Vagina (tissue), 2 donors: Measurements from ENCODE around the gene FCRL2. TPM values are rescaled to one million over a fixed set of nuclear protein-coding genes. Genes with fewer than 3 reads are reported as not detected.

Source experiments
- DNase-seq, 2 donors: peaks; one replicate each; pipeline ENCODE4 v3.0.0-alpha.2; 2017; ENCODE audit errors: extremely low spot score in 2 of 2
- H3K27ac ChIP-seq: fragments of 200-600 bp; sonication (generic); one replicate; pipeline ENCODE4 v1.5.1; 2019
- H3K27me3 ChIP-seq: fragments of 200-600 bp; sonication (generic); one replicate; pipeline ENCODE4 v1.5.1; 2019
- H3K36me3 ChIP-seq, 2 donors: fragments of 200-600 bp; sonication (generic); one replicate each; pipeline ENCODE4 v1.5.1; 2017 to 2019
- H3K4me1 ChIP-seq: fragments of 200-600 bp; sonication (generic); one replicate; pipeline ENCODE4 v1.5.1; 2019
- H3K4me3 ChIP-seq, 2 donors: fragments of 200-600 bp; sonication (generic); 1 replicate in 1 of 2; 2 replicates in 1 of 2; pipeline ENCODE4 v1.5.1; 2016 to 2019
- H3K9me3 ChIP-seq: fragments of 200-600 bp; sonication (generic); one replicate; pipeline ENCODE4 v1.5.1; 2019
- POLR2A ChIP-seq, 2 donors: fragments of 450-650 bp; IDR thresholded peaks; one replicate each; pipeline ENCODE4 v1.6.1; 2017; ENCODE audit warnings: antibody characterized with exemption in 2 of 2, mild to moderate bottlenecking in 2 of 2, moderate library complexity in 2 of 2
- POLR2AphosphoS5 ChIP-seq, 2 donors: sonication (generic); formaldehyde crosslinking; IDR thresholded peaks; one replicate each; pipeline ENCODE4 v1.9.0; 2017; ENCODE audit warnings: antibody characterized with exemption in 2 of 2, mild to moderate bottlenecking in 2 of 2, low read depth in 1 of 2; ENCODE audit not compliant: insufficient read depth in 1 of 2
- intact Hi-C: fragments of 100-400 bp; cut with DNase I; formaldehyde crosslinking; loops from one replicate; pipeline ENCODE4 v1.15.1; 2023
- total RNA-seq: library from RNA; depleted of rRNA; stranded (reverse); fragments of >200 nt; gene quantifications from one replicate; pipeline ENCODE4 v1.2.3, GENCODE V29; 2016
- TF ChIP-seq, protein P1 (sequence below), 3 experiments: fragments of 450-650 bp in 2 of 3; fragments of 200-600 bp in 1 of 3; sonication (generic) in 1 of 3; IDR thresholded peaks; one replicate each; pipeline ENCODE4 v1.5.1; 2017 to 2019; ENCODE audit warnings: antibody characterized with exemption in 3 of 3, mild to moderate bottlenecking in 2 of 3, moderate library complexity in 2 of 3

The FCRL2 gene
- total RNA-seq, 1 donor from 2014 or later, result not detected

DNA sequence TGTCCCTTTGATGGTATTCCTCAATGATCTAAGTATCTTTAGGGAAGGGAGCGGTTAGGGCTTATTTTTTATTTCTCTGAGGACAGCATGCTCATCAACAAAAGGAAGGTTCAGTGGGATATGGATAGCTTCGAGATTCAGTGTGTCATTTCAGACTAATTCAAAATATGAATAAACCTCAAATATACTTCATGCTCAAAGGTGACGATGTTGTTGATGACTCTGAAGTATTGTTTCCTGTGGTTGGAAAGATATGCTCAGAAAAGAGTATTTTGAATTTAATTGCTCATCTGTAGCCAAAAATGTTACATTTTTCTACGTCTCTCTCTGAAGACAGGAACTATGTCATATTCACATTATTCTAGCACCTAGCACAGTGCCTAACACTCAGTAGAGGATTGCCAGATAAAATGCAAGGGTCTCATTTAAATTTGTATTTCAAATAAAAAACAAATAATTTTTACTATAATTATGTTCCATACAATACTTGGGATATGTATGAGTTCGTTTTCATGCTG is 74.6 kb downstream of the FCRL2 start:
- intact Hi-C loops, result no loop called here
- no peaks in the 10 kb centered on the region for H3K9me3 ChIP-seq
- no peaks in the 10 kb centered on the region for H3K4me1 ChIP-seq
- no peak for TF ChIP-seq POLR2AphosphoS5 (IDR thresholded peaks at IDR 0.05; ENCODE audit: insufficient read depth in 1 of 2, low read depth in 1 of 2)
- no peak for TF ChIP-seq POLR2A (IDR thresholded peaks at IDR 0.05)
- TF ChIP-seq, protein P1, sequence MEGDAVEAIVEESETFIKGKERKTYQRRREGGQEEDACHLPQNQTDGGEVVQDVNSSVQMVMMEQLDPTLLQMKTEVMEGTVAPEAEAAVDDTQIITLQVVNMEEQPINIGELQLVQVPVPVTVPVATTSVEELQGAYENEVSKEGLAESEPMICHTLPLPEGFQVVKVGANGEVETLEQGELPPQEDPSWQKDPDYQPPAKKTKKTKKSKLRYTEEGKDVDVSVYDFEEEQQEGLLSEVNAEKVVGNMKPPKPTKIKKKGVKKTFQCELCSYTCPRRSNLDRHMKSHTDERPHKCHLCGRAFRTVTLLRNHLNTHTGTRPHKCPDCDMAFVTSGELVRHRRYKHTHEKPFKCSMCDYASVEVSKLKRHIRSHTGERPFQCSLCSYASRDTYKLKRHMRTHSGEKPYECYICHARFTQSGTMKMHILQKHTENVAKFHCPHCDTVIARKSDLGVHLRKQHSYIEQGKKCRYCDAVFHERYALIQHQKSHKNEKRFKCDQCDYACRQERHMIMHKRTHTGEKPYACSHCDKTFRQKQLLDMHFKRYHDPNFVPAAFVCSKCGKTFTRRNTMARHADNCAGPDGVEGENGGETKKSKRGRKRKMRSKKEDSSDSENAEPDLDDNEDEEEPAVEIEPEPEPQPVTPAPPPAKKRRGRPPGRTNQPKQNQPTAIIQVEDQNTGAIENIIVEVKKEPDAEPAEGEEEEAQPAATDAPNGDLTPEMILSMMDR (IDR thresholded peaks at IDR 0.05), result no peak
- no peak overlapping the region for H3K27ac ChIP-seq
- H3K36me3 ChIP-seq, result no peaks in the 10 kb centered on the region
- H3K4me3 ChIP-seq, result no peak overlapping the region
- DNase-seq, result no peak
- no peaks in the 10 kb centered on the region for H3K27me3 ChIP-seq

DNA sequence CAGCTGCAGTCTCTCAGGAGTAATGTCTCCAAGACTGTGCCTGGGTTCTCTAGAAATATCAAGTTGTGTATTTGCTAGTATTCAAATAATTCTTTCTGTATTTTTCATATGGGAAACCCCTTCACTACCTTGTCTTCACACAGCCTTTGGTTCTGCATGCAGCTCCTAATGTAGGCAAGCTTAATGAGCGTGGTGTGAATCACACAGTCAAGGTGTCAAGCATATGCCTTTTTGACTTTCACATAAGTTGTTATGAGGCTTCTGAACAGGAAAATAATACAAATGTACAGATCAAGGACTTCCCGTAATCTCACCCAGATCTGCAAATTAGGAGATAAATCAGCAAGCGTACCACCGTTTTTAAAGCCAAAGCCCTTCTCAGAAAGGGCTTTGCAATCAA is 76.2 kb downstream of the FCRL2 start, which contains the start of gene FCRL3:
Gene FCRL3, minus strand, starts transcription at position 38 of the 400 bp plus-strand sequence. CDS start 280 bp downstream, outside the sequence.
- Histone ChIP-seq H3K4me1 (no peaks in the 10 kb centered on the region), H3K27ac (no peak within 1 kb of the TSS), H3K4me3 (no peak within 1 kb of the TSS), H3K36me3 (no peaks in the 10 kb centered on the region), H3K9me3 (no peaks in the 10 kb centered on the region), H3K27me3 (no peaks in the 10 kb centered on the region)
- intact Hi-C loops, result no loop called here
- DNase-seq, result no peak
- no peak for TF ChIP-seq POLR2AphosphoS5 (IDR thresholded peaks at IDR 0.05; ENCODE audit: insufficient read depth in 1 of 2, low read depth in 1 of 2)
- no peak for TF ChIP-seq POLR2A (IDR thresholded peaks at IDR 0.05)
- TF ChIP-seq, protein P1 (IDR thresholded peaks at IDR 0.05), result no peak

DNA sequence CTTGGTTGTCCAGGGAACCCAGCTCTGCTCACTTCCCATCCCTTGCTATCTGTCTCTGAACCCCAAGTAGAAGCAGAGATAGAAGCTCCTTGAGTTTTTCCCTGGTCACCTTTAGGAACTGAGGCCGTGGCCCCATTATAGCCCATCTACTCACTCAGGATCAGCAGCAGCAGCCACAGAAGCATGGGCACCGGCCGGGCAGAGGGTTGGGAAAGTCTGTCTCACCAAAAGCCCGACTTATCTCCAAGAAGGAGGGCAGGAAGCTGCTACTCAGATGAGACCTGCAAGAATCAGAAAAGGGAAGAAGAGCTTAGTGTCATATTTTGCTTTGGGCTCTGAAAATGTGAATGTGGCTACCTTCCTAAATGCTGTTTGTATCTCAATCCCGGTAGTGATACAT is 76.6 kb downstream of the FCRL2 start:
- Histone ChIP-seq H3K4me1 (no peaks in the 10 kb centered on the region), H3K36me3 (no peaks in the 10 kb centered on the region), H3K27me3 (no peaks in the 10 kb centered on the region), H3K9me3 (no peaks in the 10 kb centered on the region), H3K4me3 (no peak overlapping the region), H3K27ac (no peak overlapping the region)
- no peak for DNase-seq
- intact Hi-C loops, result no loop called here
- TF ChIP-seq POLR2A (IDR thresholded peaks at IDR 0.05), result no peak
- no peak for TF ChIP-seq POLR2AphosphoS5 (IDR thresholded peaks at IDR 0.05; ENCODE audit: insufficient read depth in 1 of 2, low read depth in 1 of 2)
- TF ChIP-seq, protein P1 (IDR thresholded peaks at IDR 0.05), result no peak

DNA sequence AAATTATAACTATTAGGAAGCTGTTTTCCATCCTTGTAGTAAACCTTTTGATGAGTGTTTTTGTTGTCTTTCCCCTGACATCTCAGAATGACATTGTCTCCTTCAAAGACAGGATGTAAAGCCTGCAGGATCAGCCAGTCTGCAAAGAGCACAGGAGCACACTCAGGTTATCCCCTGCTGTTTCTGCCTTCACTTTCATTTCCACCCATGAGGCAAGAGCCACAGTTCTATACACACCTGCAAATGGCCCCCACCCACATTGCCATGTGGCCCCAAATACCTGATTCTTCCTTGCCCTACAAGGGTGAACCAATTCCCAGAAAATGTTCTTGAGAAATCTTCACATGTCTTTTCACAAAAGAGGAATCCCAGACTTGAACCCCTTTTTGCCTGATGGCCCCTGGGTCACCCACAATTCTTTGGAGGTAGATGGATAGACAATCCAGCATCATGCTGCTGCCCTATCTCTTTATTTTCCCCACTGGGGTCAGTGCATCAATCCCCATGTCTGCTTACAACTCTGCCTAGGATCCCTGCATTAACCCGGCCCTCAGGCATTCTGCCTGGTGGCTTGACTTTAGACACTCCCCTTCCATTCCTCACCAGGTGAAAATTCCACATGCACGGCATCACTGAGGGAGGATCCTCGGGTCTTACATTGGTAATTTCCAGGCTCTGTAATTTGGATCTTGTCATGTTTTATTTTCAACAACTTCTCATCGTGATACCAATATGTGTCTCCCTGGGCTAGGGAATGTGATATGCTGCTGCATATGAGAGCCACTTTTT is 79.0 kb downstream of the FCRL2 start:
- TF ChIP-seq, protein P1 (IDR thresholded peaks at IDR 0.05), result no peak
- TF ChIP-seq POLR2A (IDR thresholded peaks at IDR 0.05), result no peak
- TF ChIP-seq POLR2AphosphoS5 (IDR thresholded peaks at IDR 0.05; ENCODE audit: insufficient read depth in 1 of 2, low read depth in 1 of 2), result no peak
- Histone ChIP-seq H3K36me3 (no peaks in the 10 kb centered on the region), H3K4me3 (no peak overlapping the region), H3K27ac (no peak overlapping the region), H3K4me1 (no peaks in the 10 kb centered on the region), H3K9me3 (no peaks in the 10 kb centered on the region), H3K27me3 (no peaks in the 10 kb centered on the region)
- intact Hi-C loops, result no loop called here
- DNase-seq, result no peak
